ENCODE measurements around the gene PROCR. TPM values are rescaled to one million over a fixed set of nuclear protein-coding genes. Genes with fewer than 3 reads are reported as not detected.
A peak's percentile ranks its signal among the peaks of the same experiment; 100 is the strongest.

The PROCR gene
- total RNA-seq (2014; rRNA removed; shearing (Covaris generic)): not detected in 2 replicates
- not detected in 2 replicates for total RNA-seq (2022)
- Bru-seq, nascent RNA: not detected
- not detected for BruChase-seq, experiment 1, labeled RNA remaining after a 6-hour chase
- percentile 13 among the genes with signal in this experiment for BruChase-seq, experiment 2, labeled RNA remaining after a 2-hour chase
- long read RNA-seq, partial matches to known transcripts: 0 of 1 reads
- long read RNA-seq, other reads (novel, unspliced or antisense): 1 of 1 reads

GRCh38 chr20:35171753-35172433 is at the start of gene PROCR:
Gene PROCR (plus strand): TSS chr20:35172072. CDS start chr20:35172155, 83 bp downstream.
- no peaks in the 10 kb centered on the region for H3K9me2 ChIP-seq (ENCODE audit: insufficient read depth, low read length)
- H2AFZ ChIP-seq (ENCODE audit: low read length): peak within 1 kb of the TSS; percentile 53
- intact Hi-C loops (cut with micrococcal nuclease; ENCODE audit: unreplicated experiment): no loop called here
- CTCF ChIA-PET (ENCODE audit: unreplicated experiment): no interaction called here
- POLR2A ChIA-PET: no interaction called here
- no peak within 1 kb of the TSS for H3K4me3 ChIP-seq (ENCODE audit: low read depth, low read length, poor library complexity, severe bottlenecking)
- no peak for DNase-seq (ENCODE audit: low spot score)
- H3K9me3 ChIP-seq (ENCODE audit: low read length): no peaks in the 10 kb centered on the region
- BruUV-seq (replicated peaks): no TSS peak
- peak within 1 kb of the TSS; percentile 39; the same call in 1 of the 2 replicates for H3K4me2 ChIP-seq (ENCODE audit: low read length)
- no peaks in the 10 kb centered on the region for H3K36me3 ChIP-seq (ENCODE audit: insufficient read depth, low read length)
- no peaks in the 10 kb centered on the region for H4K20me1 ChIP-seq (ENCODE audit: insufficient read depth, low read length)
- H3K27ac ChIP-seq (ENCODE audit: low read depth, low read length, poor library complexity, severe bottlenecking): no peak within 1 kb of the TSS
- H3K79me2 ChIP-seq (ENCODE audit: insufficient read depth, low read depth, low read length): no peaks in the 10 kb centered on the region
- H3K4me1 ChIP-seq (ENCODE audit: insufficient read depth, low read length, poor library complexity, severe bottlenecking): no peaks in the 10 kb centered on the region
- TF ChIP-seq EZH2phosphoT487 (IDR thresholded peaks at IDR 0.05; ENCODE audit: borderline replicate concordance, low read depth, low read length) (no peak), CTCF (conservative IDR thresholded peaks at IDR 0.05; ENCODE audit: low read length) (no peak)

- no peak overlapping the region for H2AFZ ChIP-seq (ENCODE audit: low read length)
- POLR2A ChIA-PET: no interaction called here
- H3K36me3 ChIP-seq (ENCODE audit: insufficient read depth, low read length): peaks cover 52% of the 10 kb centered on the region
- CTCF ChIA-PET (ENCODE audit: unreplicated experiment): no interaction called here
- no peaks in the 10 kb centered on the region for H3K9me3 ChIP-seq (ENCODE audit: low read length)
- H4K20me1 ChIP-seq (ENCODE audit: insufficient read depth, low read length): no peaks in the 10 kb centered on the region
- no peak for DNase-seq (ENCODE audit: low spot score)
- H3K4me3 ChIP-seq (ENCODE audit: low read depth, low read length, poor library complexity, severe bottlenecking): no peak overlapping the region
- H3K27ac ChIP-seq (ENCODE audit: low read depth, low read length, poor library complexity, severe bottlenecking): no peak overlapping the region
- TF ChIP-seq EZH2phosphoT487 (IDR thresholded peaks at IDR 0.05; ENCODE audit: borderline replicate concordance, low read depth, low read length) (no peak), CTCF (conservative IDR thresholded peaks at IDR 0.05; ENCODE audit: low read length) (no peak)
- no TSS peak for BruUV-seq (replicated peaks)
- no peaks in the 10 kb centered on the region for H3K4me1 ChIP-seq (ENCODE audit: insufficient read depth, low read length, poor library complexity, severe bottlenecking)
- H3K79me2 ChIP-seq (ENCODE audit: insufficient read depth, low read depth, low read length): no peaks in the 10 kb centered on the region
- H3K4me2 ChIP-seq (ENCODE audit: low read length): no peak overlapping the region
- intact Hi-C loops (cut with micrococcal nuclease; ENCODE audit: unreplicated experiment): no loop called here
- H3K9me2 ChIP-seq (ENCODE audit: insufficient read depth, low read length): no peaks in the 10 kb centered on the region
Measured at GRCh38 chr20:35122756-35123405, 49.0 kb upstream of the PROCR start.
